Measurements from ENCODE around the gene PIK3C2G. TPM values are rescaled to one million over a fixed set of nuclear protein-coding genes. Genes with fewer than 3 reads are reported as not detected.
A peak's percentile ranks its signal among the peaks of the same experiment; 100 is the strongest.

The PIK3C2G gene
- total RNA-seq, 1 donor from 2014 or later, result not detected

- Histone ChIP-seq H3K4me1 (peaks cover 12% of the 10 kb centered on the region), H3K9me3 (ENCODE audit: low read depth) (no peaks in the 10 kb centered on the region), H3K4me2 (no peak overlapping the region), H3K9ac (no peak overlapping the region), H3K4me3 (no peak overlapping the region), H3F3A (ENCODE audit: low read depth) (no peaks in the 10 kb centered on the region), H3K27ac (no peak overlapping the region), H3K36me3 (no peaks in the 10 kb centered on the region), H3K27me3 (no peaks in the 10 kb centered on the region), H4K20me1 (ENCODE audit: low read depth) (no peaks in the 10 kb centered on the region), H3K79me2 (ENCODE audit: low read depth) (no peaks in the 10 kb centered on the region), H2AFZ (replicated peaks) (no peak overlapping the region)
- no peaks in the 10 kb centered on the region for H3K9me3 Mint-ChIP-seq
- DNase-seq (ENCODE audit: low spot score), result no peak
- H3K36me3 Mint-ChIP-seq, result no peaks in the 10 kb centered on the region
- peaks cover 29% of the 10 kb centered on the region for H3K4me1 Mint-ChIP-seq
- peak overlapping the region; percentile 32 for H3K27ac Mint-ChIP-seq
- TF ChIP-seq EZH2 (IDR thresholded peaks at IDR 0.05), result no peak
- no peak for TF ChIP-seq EZH2phosphoT487 (IDR thresholded peaks at IDR 0.05)
- no peak for TF ChIP-seq CTCF (IDR thresholded peaks at IDR 0.05)
- no peak overlapping the region for H3K4me3 Mint-ChIP-seq
- no peaks in the 10 kb centered on the region for H3K27me3 Mint-ChIP-seq (ENCODE audit: insufficient read depth, low read depth)
These were observed 206.4 kb downstream of the PIK3C2G start for GRCh38 chr12:18467620-18468245.

- H3K4me1 Mint-ChIP-seq, result peaks cover 36% of the 10 kb centered on the region
- no peak overlapping the region for H3K9ac ChIP-seq
- DNase-seq (ENCODE audit: low spot score), result no peak
- H3K36me3 Mint-ChIP-seq, result no peaks in the 10 kb centered on the region
- peak overlapping the region; percentile 62 for H3K27ac Mint-ChIP-seq
- H3K4me1 ChIP-seq, result peaks cover 12% of the 10 kb centered on the region
- H3K4me2 ChIP-seq, result peak overlapping the region; percentile 9
- no peak overlapping the region for H2AFZ ChIP-seq (replicated peaks)
- peaks cover 5% of the 10 kb centered on the region for H3K9me3 Mint-ChIP-seq
- TF ChIP-seq EZH2phosphoT487 (IDR thresholded peaks at IDR 0.05) (no peak), CTCF (IDR thresholded peaks at IDR 0.05) (no peak), EZH2 (IDR thresholded peaks at IDR 0.05) (no peak)
- no peak overlapping the region for H3K4me3 ChIP-seq
- no peak overlapping the region for H3K4me3 Mint-ChIP-seq
- H3F3A ChIP-seq (ENCODE audit: low read depth), result no peaks in the 10 kb centered on the region
- H3K27ac ChIP-seq, result no peak overlapping the region
- H3K9me3 ChIP-seq (ENCODE audit: low read depth), result no peaks in the 10 kb centered on the region
- H3K27me3 ChIP-seq, result no peaks in the 10 kb centered on the region
- no peaks in the 10 kb centered on the region for H3K27me3 Mint-ChIP-seq (ENCODE audit: insufficient read depth, low read depth)
- H3K79me2 ChIP-seq (ENCODE audit: low read depth), result no peaks in the 10 kb centered on the region
- H4K20me1 ChIP-seq (ENCODE audit: low read depth), result no peaks in the 10 kb centered on the region
- H3K36me3 ChIP-seq, result no peaks in the 10 kb centered on the region
These were observed 207.1 kb downstream of the PIK3C2G start for GRCh38 chr12:18468246-18469075.

GRCh38 chr12:18470251-18470650 lies 208.9 kb downstream of the PIK3C2G start:
- no peaks in the 10 kb centered on the region for H3K36me3 ChIP-seq
- no peaks in the 10 kb centered on the region for H3K79me2 ChIP-seq (ENCODE audit: low read depth)
- Mint-ChIP-seq H3K27me3 (ENCODE audit: insufficient read depth, low read depth) (no peaks in the 10 kb centered on the region), H3K4me3 (no peak overlapping the region), H3K27ac (no peak overlapping the region), H3K36me3 (no peaks in the 10 kb centered on the region), H3K9me3 (peaks cover 5% of the 10 kb centered on the region), H3K4me1 (peaks cover 36% of the 10 kb centered on the region)
- peak overlapping the region; percentile 38 for H2AFZ ChIP-seq (replicated peaks)
- DNase-seq (ENCODE audit: low spot score), result no peak
- no peak overlapping the region for H3K9ac ChIP-seq
- no peaks in the 10 kb centered on the region for H3F3A ChIP-seq (ENCODE audit: low read depth)
- peaks cover 12% of the 10 kb centered on the region for H3K4me1 ChIP-seq
- no peak overlapping the region for H3K4me3 ChIP-seq
- no peaks in the 10 kb centered on the region for H3K27me3 ChIP-seq
- H4K20me1 ChIP-seq (ENCODE audit: low read depth), result no peaks in the 10 kb centered on the region
- H3K4me2 ChIP-seq, result no peak overlapping the region
- no peak overlapping the region for H3K27ac ChIP-seq
- TF ChIP-seq CTCF (IDR thresholded peaks at IDR 0.05) (no peak), EZH2 (IDR thresholded peaks at IDR 0.05) (no peak), EZH2phosphoT487 (IDR thresholded peaks at IDR 0.05) (no peak)
- H3K9me3 ChIP-seq (ENCODE audit: low read depth), result no peaks in the 10 kb centered on the region
